ENCODE results near the gene KLK1.

DNA sequence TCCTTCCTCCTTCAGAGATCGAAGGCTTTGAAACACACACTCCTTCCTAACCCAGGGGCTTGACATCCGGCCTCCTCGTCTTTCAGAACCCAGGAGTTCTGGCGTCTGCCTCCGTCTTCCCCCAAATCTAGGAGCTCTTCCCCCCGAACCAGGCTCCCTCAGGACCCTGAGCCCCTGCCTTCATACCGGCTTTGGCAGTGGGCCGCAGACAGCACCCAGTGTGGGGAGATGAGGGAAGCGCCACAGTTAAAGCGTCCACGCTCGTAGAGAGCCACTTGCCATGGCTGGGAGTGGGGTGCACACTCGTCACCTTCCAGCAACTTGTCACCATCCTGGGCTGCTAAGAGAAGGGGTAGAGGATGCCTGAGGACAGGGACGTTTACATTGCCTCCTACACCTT lies 3.9 kb upstream of the KLK1 start:
- TF ChIP-seq, protein P1, sequence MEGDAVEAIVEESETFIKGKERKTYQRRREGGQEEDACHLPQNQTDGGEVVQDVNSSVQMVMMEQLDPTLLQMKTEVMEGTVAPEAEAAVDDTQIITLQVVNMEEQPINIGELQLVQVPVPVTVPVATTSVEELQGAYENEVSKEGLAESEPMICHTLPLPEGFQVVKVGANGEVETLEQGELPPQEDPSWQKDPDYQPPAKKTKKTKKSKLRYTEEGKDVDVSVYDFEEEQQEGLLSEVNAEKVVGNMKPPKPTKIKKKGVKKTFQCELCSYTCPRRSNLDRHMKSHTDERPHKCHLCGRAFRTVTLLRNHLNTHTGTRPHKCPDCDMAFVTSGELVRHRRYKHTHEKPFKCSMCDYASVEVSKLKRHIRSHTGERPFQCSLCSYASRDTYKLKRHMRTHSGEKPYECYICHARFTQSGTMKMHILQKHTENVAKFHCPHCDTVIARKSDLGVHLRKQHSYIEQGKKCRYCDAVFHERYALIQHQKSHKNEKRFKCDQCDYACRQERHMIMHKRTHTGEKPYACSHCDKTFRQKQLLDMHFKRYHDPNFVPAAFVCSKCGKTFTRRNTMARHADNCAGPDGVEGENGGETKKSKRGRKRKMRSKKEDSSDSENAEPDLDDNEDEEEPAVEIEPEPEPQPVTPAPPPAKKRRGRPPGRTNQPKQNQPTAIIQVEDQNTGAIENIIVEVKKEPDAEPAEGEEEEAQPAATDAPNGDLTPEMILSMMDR (IDR thresholded peaks at IDR 0.05): no peak
- TF ChIP-seq, protein P2, sequence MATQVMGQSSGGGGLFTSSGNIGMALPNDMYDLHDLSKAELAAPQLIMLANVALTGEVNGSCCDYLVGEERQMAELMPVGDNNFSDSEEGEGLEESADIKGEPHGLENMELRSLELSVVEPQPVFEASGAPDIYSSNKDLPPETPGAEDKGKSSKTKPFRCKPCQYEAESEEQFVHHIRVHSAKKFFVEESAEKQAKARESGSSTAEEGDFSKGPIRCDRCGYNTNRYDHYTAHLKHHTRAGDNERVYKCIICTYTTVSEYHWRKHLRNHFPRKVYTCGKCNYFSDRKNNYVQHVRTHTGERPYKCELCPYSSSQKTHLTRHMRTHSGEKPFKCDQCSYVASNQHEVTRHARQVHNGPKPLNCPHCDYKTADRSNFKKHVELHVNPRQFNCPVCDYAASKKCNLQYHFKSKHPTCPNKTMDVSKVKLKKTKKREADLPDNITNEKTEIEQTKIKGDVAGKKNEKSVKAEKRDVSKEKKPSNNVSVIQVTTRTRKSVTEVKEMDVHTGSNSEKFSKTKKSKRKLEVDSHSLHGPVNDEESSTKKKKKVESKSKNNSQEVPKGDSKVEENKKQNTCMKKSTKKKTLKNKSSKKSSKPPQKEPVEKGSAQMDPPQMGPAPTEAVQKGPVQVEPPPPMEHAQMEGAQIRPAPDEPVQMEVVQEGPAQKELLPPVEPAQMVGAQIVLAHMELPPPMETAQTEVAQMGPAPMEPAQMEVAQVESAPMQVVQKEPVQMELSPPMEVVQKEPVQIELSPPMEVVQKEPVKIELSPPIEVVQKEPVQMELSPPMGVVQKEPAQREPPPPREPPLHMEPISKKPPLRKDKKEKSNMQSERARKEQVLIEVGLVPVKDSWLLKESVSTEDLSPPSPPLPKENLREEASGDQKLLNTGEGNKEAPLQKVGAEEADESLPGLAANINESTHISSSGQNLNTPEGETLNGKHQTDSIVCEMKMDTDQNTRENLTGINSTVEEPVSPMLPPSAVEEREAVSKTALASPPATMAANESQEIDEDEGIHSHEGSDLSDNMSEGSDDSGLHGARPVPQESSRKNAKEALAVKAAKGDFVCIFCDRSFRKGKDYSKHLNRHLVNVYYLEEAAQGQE (IDR thresholded peaks at IDR 0.05; ENCODE audit: insufficient read depth in 1 of 2, low read depth in 2 of 2, low read length in 1 of 2): no peak
- TF ChIP-seq POLR2AphosphoS5 (IDR thresholded peaks at IDR 0.05; ENCODE audit: low read depth, low read length): no peak
- TF ChIP-seq SIN3A (IDR thresholded peaks at IDR 0.05; ENCODE audit: borderline replicate concordance, insufficient read depth, low read depth, low read length): no peak
- no peak for TF ChIP-seq TCF7L2 (IDR thresholded peaks at IDR 0.05; ENCODE audit: low read depth, low read length)

Measured in Panc1 (cell line).